Stimulated activated CD4-positive, alpha-beta T cell treated with anti-CD3 and anti-CD28 coated beads, Interleukin-12 subunit alpha, Interleukin-12 subunit beta, amount 100 ng/mL, for 4 hours (primary cell): ENCODE data around the gene WDR87.
A peak's percentile ranks its signal among the peaks of the same experiment; 100 is the strongest.
"Not testable (repeated sequence)": the region's sequence is repeated elsewhere in the genome, so short reads cannot be mapped to it uniquely, and the experiment has no call there.

Source experiments
- DNase-seq: peaks from one replicate; pipeline ENCODE4 v3.0.0-alpha.2; 2020

WDR87 gene

GRCh38 chr19:37929355-37929923, 23.0 kb upstream of the WDR87 start:
- no peak for DNase-seq

GRCh38 chr19:37928527-37929286, 22.3 kb upstream of the WDR87 start:
- no peak for DNase-seq

- no peak for DNase-seq
Measured at GRCh38 chr19:37926711-37927110, 20.3 kb upstream of the WDR87 start.

- no peak for DNase-seq
Measured at GRCh38 chr19:37926255-37926654, 19.9 kb upstream of the WDR87 start.

- DNase-seq: no peak
Measured at GRCh38 chr19:37925212-37925611, 18.8 kb upstream of the WDR87 start.

- DNase-seq: not testable (repeated sequence)
Measured at GRCh38 chr19:37924573-37924972, 18.2 kb upstream of the WDR87 start.

- DNase-seq: no peak
Measured at GRCh38 chr19:37920591-37921450, 14.4 kb upstream of the WDR87 start.

- no peak for DNase-seq
Measured at GRCh38 chr19:37914908-37915307, 8.5 kb upstream of the WDR87 start.

GRCh38 chr19:37909661-37910199, 3.3 kb upstream of the WDR87 start:
- DNase-seq: no peak

GRCh38 chr19:37907735-37908455, 1.5 kb upstream of the WDR87 start:
- no peak for DNase-seq

- peak; percentile 89 for DNase-seq
Measured at GRCh38 chr19:37906869-37907734, 708 bp upstream of the WDR87 start, which contains the start of gene SIPA1L3. Gene SIPA1L3, plus strand, starts transcription at chr19:37907208. Its CDS starts 174,358 bp downstream, at chr19:38081566.

GRCh38 chr19:37903096-37903495, 3.3 kb downstream of the WDR87 start:
- DNase-seq: no peak

- DNase-seq: peak; percentile 79
Measured at GRCh38 chr19:37902668-37903067, 3.7 kb downstream of the WDR87 start.

GRCh38 chr19:37899966-37900365, 6.4 kb downstream of the WDR87 start:
- no peak for DNase-seq

- no peak for DNase-seq
Measured at GRCh38 chr19:37899453-37899852, 6.9 kb downstream of the WDR87 start.

- DNase-seq: no peak
Measured at GRCh38 chr19:37896180-37896579, 10.2 kb downstream of the WDR87 start.

GRCh38 chr19:37893845-37894575, 12.4 kb downstream of the WDR87 start:
- no peak for DNase-seq

GRCh38 chr19:37886571-37886970, 19.8 kb downstream of the WDR87 start:
- DNase-seq: no peak

GRCh38 chr19:37885392-37885791, 21.0 kb downstream of the WDR87 start:
- no peak for DNase-seq

- DNase-seq: no peak
Measured at GRCh38 chr19:37877147-37877546, 29.2 kb downstream of the WDR87 start.

GRCh38 chr19:37876032-37876431, 30.4 kb downstream of the WDR87 start:
- DNase-seq: no peak
